Measurements from ENCODE around the gene PSMB11.
A peak's percentile ranks its signal among the peaks of the same experiment; 100 is the strongest.

PSMB11 gene

GRCh38 chr14:23023022-23023794, 18.8 kb upstream of the PSMB11 start:
- Mint-ChIP-seq H3K4me1 (ENCODE audit: low read depth) (peaks cover 44% of the 10 kb centered on the region), H3K27me3 (ENCODE audit: low read depth) (no peaks in the 10 kb centered on the region), H3K4me3 (no peak overlapping the region), H3K36me3 (ENCODE audit: low read depth) (peaks cover 40% of the 10 kb centered on the region), H3K9me3 (no peaks in the 10 kb centered on the region), H3K27ac (peak overlapping the region; percentile 43)

- Mint-ChIP-seq H3K4me1 (ENCODE audit: low read depth) (peaks cover 46% of the 10 kb centered on the region), H3K36me3 (ENCODE audit: low read depth) (peaks cover 42% of the 10 kb centered on the region), H3K4me3 (no peak overlapping the region), H3K27me3 (ENCODE audit: low read depth) (no peaks in the 10 kb centered on the region), H3K27ac (no peak overlapping the region), H3K9me3 (no peaks in the 10 kb centered on the region)
Observed at GRCh38 chr14:23023795-23024152, 18.2 kb upstream of the PSMB11 start.

- Mint-ChIP-seq H3K36me3 (ENCODE audit: low read depth) (peaks cover 49% of the 10 kb centered on the region), H3K9me3 (no peaks in the 10 kb centered on the region), H3K27ac (no peak overlapping the region), H3K27me3 (ENCODE audit: low read depth) (no peaks in the 10 kb centered on the region), H3K4me3 (no peak overlapping the region), H3K4me1 (ENCODE audit: low read depth) (peaks cover 51% of the 10 kb centered on the region)
Observed at GRCh38 chr14:23024612-23025075, 17.4 kb upstream of the PSMB11 start.

GRCh38 chr14:23025151-23025814, 16.7 kb upstream of the PSMB11 start:
- Mint-ChIP-seq H3K27ac (peak overlapping the region; percentile 29), H3K27me3 (ENCODE audit: low read depth) (no peaks in the 10 kb centered on the region), H3K4me3 (peak overlapping the region; percentile 15), H3K4me1 (ENCODE audit: low read depth) (peaks cover 51% of the 10 kb centered on the region), H3K36me3 (ENCODE audit: low read depth) (peaks cover 49% of the 10 kb centered on the region), H3K9me3 (no peaks in the 10 kb centered on the region)

- Mint-ChIP-seq H3K4me1 (ENCODE audit: low read depth) (peaks cover 40% of the 10 kb centered on the region), H3K27ac (peak overlapping the region; percentile 6), H3K36me3 (ENCODE audit: low read depth) (peaks cover 51% of the 10 kb centered on the region), H3K9me3 (no peaks in the 10 kb centered on the region), H3K27me3 (ENCODE audit: low read depth) (no peaks in the 10 kb centered on the region), H3K4me3 (peak overlapping the region; percentile 4)
Observed at GRCh38 chr14:23028799-23029198, 13.2 kb upstream of the PSMB11 start.

- Mint-ChIP-seq H3K9me3 (no peaks in the 10 kb centered on the region), H3K27ac (no peak overlapping the region), H3K4me3 (no peak overlapping the region), H3K27me3 (ENCODE audit: low read depth) (no peaks in the 10 kb centered on the region), H3K36me3 (ENCODE audit: low read depth) (peaks cover 34% of the 10 kb centered on the region), H3K4me1 (ENCODE audit: low read depth) (peaks cover 35% of the 10 kb centered on the region)
Observed at GRCh38 chr14:23030936-23031335, 11.1 kb upstream of the PSMB11 start.

GRCh38 chr14:23033251-23033727, 8.7 kb upstream of the PSMB11 start:
- peak overlapping the region; percentile 98 for H3K27ac Mint-ChIP-seq
- H3K36me3 Mint-ChIP-seq (ENCODE audit: low read depth) = peaks cover 27% of the 10 kb centered on the region
- no peaks in the 10 kb centered on the region for H3K9me3 Mint-ChIP-seq
- peaks cover 29% of the 10 kb centered on the region for H3K4me1 Mint-ChIP-seq (ENCODE audit: low read depth)
- peak overlapping the region; percentile 92 for H3K4me3 Mint-ChIP-seq
- no peaks in the 10 kb centered on the region for H3K27me3 Mint-ChIP-seq (ENCODE audit: low read depth)

GRCh38 chr14:23033801-23034497, 8.1 kb upstream of the PSMB11 start:
- H3K27ac Mint-ChIP-seq = peak overlapping the region; percentile 98
- H3K9me3 Mint-ChIP-seq = no peaks in the 10 kb centered on the region
- peaks cover 25% of the 10 kb centered on the region for H3K4me1 Mint-ChIP-seq (ENCODE audit: low read depth)
- peak overlapping the region; percentile 92 for H3K4me3 Mint-ChIP-seq
- H3K27me3 Mint-ChIP-seq (ENCODE audit: low read depth) = no peaks in the 10 kb centered on the region
- H3K36me3 Mint-ChIP-seq (ENCODE audit: low read depth) = peaks cover 23% of the 10 kb centered on the region

- Mint-ChIP-seq H3K4me1 (ENCODE audit: low read depth) (peaks cover 21% of the 10 kb centered on the region), H3K9me3 (no peaks in the 10 kb centered on the region), H3K36me3 (ENCODE audit: low read depth) (peaks cover 18% of the 10 kb centered on the region), H3K27me3 (ENCODE audit: low read depth) (no peaks in the 10 kb centered on the region), H3K4me3 (peak within 1 kb of the TSS; percentile 92), H3K27ac (peak within 1 kb of the TSS; percentile 98)
Observed at GRCh38 chr14:23034498-23035302, 7.3 kb upstream of the PSMB11 start, which contains the start of gene PSMB5. Gene PSMB5, minus strand, starts transcription at chr14:23034900. Its CDS starts 19 bp downstream, at chr14:23034881.

- peaks cover 18% of the 10 kb centered on the region for H3K36me3 Mint-ChIP-seq (ENCODE audit: low read depth)
- H3K9me3 Mint-ChIP-seq = no peaks in the 10 kb centered on the region
- H3K4me3 Mint-ChIP-seq = peak overlapping the region; percentile 92
- H3K27me3 Mint-ChIP-seq (ENCODE audit: low read depth) = no peaks in the 10 kb centered on the region
- peak overlapping the region; percentile 98 for H3K27ac Mint-ChIP-seq
- peaks cover 21% of the 10 kb centered on the region for H3K4me1 Mint-ChIP-seq (ENCODE audit: low read depth)
Observed at GRCh38 chr14:23035303-23036144, 6.5 kb upstream of the PSMB11 start.

- no peaks in the 10 kb centered on the region for H3K36me3 Mint-ChIP-seq (ENCODE audit: low read depth)
- no peak overlapping the region for H3K4me3 Mint-ChIP-seq
- H3K27me3 Mint-ChIP-seq (ENCODE audit: low read depth) = no peaks in the 10 kb centered on the region
- peaks cover 8% of the 10 kb centered on the region for H3K4me1 Mint-ChIP-seq (ENCODE audit: low read depth)
- no peak overlapping the region for H3K27ac Mint-ChIP-seq
- H3K9me3 Mint-ChIP-seq = no peaks in the 10 kb centered on the region
Observed at GRCh38 chr14:23040100-23040499, 1.9 kb upstream of the PSMB11 start.

GRCh38 chr14:23041729-23042128, 283 bp upstream of the PSMB11 start:
- Mint-ChIP-seq H3K36me3 (ENCODE audit: low read depth) (no peaks in the 10 kb centered on the region), H3K4me1 (ENCODE audit: low read depth) (no peaks in the 10 kb centered on the region), H3K27ac (no peak overlapping the region), H3K9me3 (no peaks in the 10 kb centered on the region), H3K4me3 (no peak overlapping the region), H3K27me3 (ENCODE audit: low read depth) (no peaks in the 10 kb centered on the region)

GRCh38 chr14:23043145-23043544, 1.1 kb downstream of the PSMB11 start:
- H3K4me1 Mint-ChIP-seq (ENCODE audit: low read depth) = no peaks in the 10 kb centered on the region
- no peak overlapping the region for H3K27ac Mint-ChIP-seq
- no peak overlapping the region for H3K4me3 Mint-ChIP-seq
- H3K36me3 Mint-ChIP-seq (ENCODE audit: low read depth) = no peaks in the 10 kb centered on the region
- no peaks in the 10 kb centered on the region for H3K9me3 Mint-ChIP-seq
- no peaks in the 10 kb centered on the region for H3K27me3 Mint-ChIP-seq (ENCODE audit: low read depth)

Measured in T-helper 1 cell treated with Interleukin-12 subunit alpha and Interleukin-12 subunit beta and Interleukin-4 antibody, amounts not matched to agents 30 μg/mL and 1 μg/mL, for 36 hours (primary cell).